Thyroid gland (tissue), 4 donors: ENCODE measurements around the gene AGGF1. TPM values are rescaled to one million over a fixed set of nuclear protein-coding genes. Genes with fewer than 3 reads are reported as not detected.

Experiments used
- DNase-seq, 2 donors: peaks; one replicate each; pipeline ENCODE4 v3.0.0-alpha.2; 2019
- H3K27ac ChIP-seq, 3 donors: fragments of 200-600 bp; sonication (generic); 1 replicate in 2 of 3; 2 replicates in 1 of 3; pipeline ENCODE4 v1.5.1; 2016 to 2019; ENCODE audit warnings: mild to moderate bottlenecking in 1 of 3, moderate library complexity in 1 of 3
- H3K27me3 ChIP-seq: fragments of 200-600 bp; sonication (generic); one replicate; pipeline ENCODE4 v1.5.1; 2019
- H3K36me3 ChIP-seq, 2 donors: fragments of 200-600 bp; sonication (generic); one replicate each; pipeline ENCODE4 v1.5.1; 2016 to 2019
- H3K4me1 ChIP-seq, 2 donors: fragments of 200-600 bp; sonication (generic); one replicate each; pipeline ENCODE4 v1.5.1; 2017 to 2019
- H3K4me3 ChIP-seq, 3 donors: fragments of 200-600 bp; sonication (generic); replicated peaks in 1 of 3; 1 replicate in 2 of 3; 2 replicates in 1 of 3; pipeline ENCODE4 v1.5.1; 2016; ENCODE audit warnings: mild to moderate bottlenecking in 1 of 3
- H3K9me3 ChIP-seq: fragments of 200-600 bp; sonication (generic); one replicate; pipeline ENCODE4 v1.5.1; 2017
- CTCF ChIP-seq, 6 experiments: fragments of 200-600 bp in 3 of 6; fragments of 450-650 bp in 3 of 6; sonication (generic) in 3 of 6; IDR thresholded peaks; one replicate each; pipeline ENCODE4 v1.5.1; 2016 to 2019; ENCODE audit warnings: antibody characterized with exemption in 6 of 6, mild to moderate bottlenecking in 2 of 6, inconsistent platforms in 1 of 6, moderate library complexity in 1 of 6
- POLR2A ChIP-seq, 2 donors: fragments of 450-650 bp; IDR thresholded peaks; one replicate each; pipeline ENCODE4 v1.6.1; 2017; ENCODE audit warnings: antibody characterized with exemption in 2 of 2, mild to moderate bottlenecking in 2 of 2, moderate library complexity in 1 of 2
- WGBS, 2 donors: methylation state at CpG; one replicate each; pipeline ENCODE4 v1.1.5; 2017; 5-methylcytosine and 5-hydroxymethylcytosine counted together
- intact Hi-C: fragments of 100-400 bp; cut with DNase I; formaldehyde crosslinking; loops from one replicate; pipeline ENCODE4 v1.15.1; 2023
- total RNA-seq, 4 donors: library from RNA; depleted of rRNA; stranded (reverse); fragments of >200 nt; gene quantifications; one replicate each; pipeline ENCODE4 v1.2.3, GENCODE V29; 2016

Gene AGGF1
- total RNA-seq, 4 donors from 2014 or later = 24.9 to 43.7 (median 28.3) TPM

GRCh38 chr5:77024490-77024889 is 5.7 kb upstream of the AGGF1 start:
- intact Hi-C loops = no loop called here
- H3K4me3 ChIP-seq = no peak overlapping the region
- H3K27ac ChIP-seq = no peak overlapping the region
- H3K9me3 ChIP-seq = no peaks in the 10 kb centered on the region
- 90 to 91% methylated on average over 1 of the region's 1 CpG for WGBS, 2 donors
- TF ChIP-seq CTCF (IDR thresholded peaks at IDR 0.05) (no peak), POLR2A (IDR thresholded peaks at IDR 0.05) (no peak)
- no peaks in the 10 kb centered on the region for H3K36me3 ChIP-seq
- H3K4me1 ChIP-seq = peaks cover 0 to under 1% of the 10 kb centered on the region in 2 donors
- no peak for DNase-seq
- H3K27me3 ChIP-seq = no peaks in the 10 kb centered on the region

- Histone ChIP-seq H3K27me3 (no peaks in the 10 kb centered on the region), H3K27ac (no peak overlapping the region), H3K4me1 (peaks cover 13 to 17% of the 10 kb centered on the region in 2 donors), H3K9me3 (no peaks in the 10 kb centered on the region), H3K4me3 (no peak overlapping the region), H3K36me3 (no peaks in the 10 kb centered on the region)
- intact Hi-C loops = no loop called here
- WGBS, 2 donors = 96% methylated on average over 4 of the region's 4 CpGs
- DNase-seq = no peak
- TF ChIP-seq CTCF (IDR thresholded peaks at IDR 0.05) (no peak), POLR2A (IDR thresholded peaks at IDR 0.05) (no peak)
These were observed 1.4 kb upstream of the AGGF1 start for GRCh38 chr5:77028631-77029375.

- Histone ChIP-seq H3K27ac (peak overlapping the region in 1 of 3 donors; percentile 86), H3K4me3 (no peak overlapping the region), H3K9me3 (no peaks in the 10 kb centered on the region), H3K36me3 (no peaks in the 10 kb centered on the region), H3K27me3 (no peaks in the 10 kb centered on the region), H3K4me1 (peaks cover 13 to 17% of the 10 kb centered on the region in 2 donors)
- TF ChIP-seq POLR2A (IDR thresholded peaks at IDR 0.05) = no peak
- no peak for TF ChIP-seq CTCF (IDR thresholded peaks at IDR 0.05)
- intact Hi-C loops = no loop called here
- DNase-seq = no peak
- 98 to 100% methylated on average over 2 of the region's 2 CpGs for WGBS, 2 donors
These were observed 773 bp upstream of the AGGF1 start for GRCh38 chr5:77029376-77029885.

GRCh38 chr5:77031891-77032290 is 1.7 kb downstream of the AGGF1 start:
- Histone ChIP-seq H3K9me3 (no peaks in the 10 kb centered on the region), H3K36me3 (peaks cover 10 to 13% of the 10 kb centered on the region in 2 donors), H3K27ac (no peak overlapping the region), H3K4me1 (peaks cover 13 to 17% of the 10 kb centered on the region in 2 donors), H3K4me3 (no peak overlapping the region), H3K27me3 (no peaks in the 10 kb centered on the region)
- TF ChIP-seq POLR2A (IDR thresholded peaks at IDR 0.05) (no peak), CTCF (IDR thresholded peaks at IDR 0.05) (no peak)
- intact Hi-C loops = no loop called here
- DNase-seq = no peak
- WGBS, 2 donors = 91% methylated on average over 3 of the region's 3 CpGs

GRCh38 chr5:77032635-77033034 is 2.4 kb downstream of the AGGF1 start:
- intact Hi-C loops = no loop called here
- no peak for TF ChIP-seq POLR2A (IDR thresholded peaks at IDR 0.05)
- TF ChIP-seq CTCF (IDR thresholded peaks at IDR 0.05) = no peak
- no peak for DNase-seq
- Histone ChIP-seq H3K27me3 (no peaks in the 10 kb centered on the region), H3K4me3 (no peak overlapping the region), H3K27ac (no peak overlapping the region), H3K4me1 (peaks cover 13 to 17% of the 10 kb centered on the region in 2 donors), H3K36me3 (peaks cover 17 to 18% of the 10 kb centered on the region in 2 donors), H3K9me3 (no peaks in the 10 kb centered on the region)
- 82 to 87% methylated on average over 4 of the region's 4 CpGs for WGBS, 2 donors
